T-helper 22 cell (primary cell): Measurements from ENCODE around the gene TRAF1.

Experiments
- DNase-seq: peaks from one replicate; pipeline ENCODE4 v3.0.0-alpha.2; 2020; ENCODE audit warnings: low read depth

Gene TRAF1

DNA sequence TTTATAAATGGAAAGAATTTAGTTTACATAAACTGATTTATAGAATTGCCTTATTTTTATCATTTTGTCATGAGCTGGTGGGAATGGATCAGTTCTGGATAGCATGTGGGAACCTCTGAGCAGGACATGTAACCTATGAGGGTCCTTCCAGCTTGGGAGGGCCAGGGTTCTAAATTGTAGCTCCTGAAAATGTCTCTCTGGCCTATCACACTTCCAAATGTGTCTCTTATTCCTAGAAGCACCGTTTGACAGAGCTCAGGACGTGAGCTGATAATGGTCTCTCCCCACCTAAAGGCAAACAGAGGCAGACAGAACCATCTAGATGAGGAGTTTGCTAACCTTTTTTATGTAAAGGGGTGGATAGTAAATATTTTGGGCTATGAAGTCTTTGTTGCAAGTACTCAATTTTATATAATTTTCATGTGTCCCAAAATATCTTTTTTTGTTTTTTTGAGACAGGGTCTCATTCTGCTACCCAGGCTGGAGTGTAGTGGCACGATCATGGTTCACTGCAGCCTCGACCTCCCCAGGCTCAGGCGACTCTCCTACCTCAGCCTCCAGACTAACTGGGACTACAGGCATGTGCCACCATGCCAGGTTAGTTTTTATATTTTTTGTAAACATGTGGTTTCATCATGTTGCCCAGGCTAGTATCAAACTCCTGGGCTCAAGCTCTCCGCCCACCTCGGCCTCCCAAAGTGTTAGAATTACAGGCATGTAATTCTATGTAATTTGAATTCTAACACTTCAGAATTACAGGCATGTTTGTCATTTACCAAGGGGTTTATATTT, 4.0 kb downstream of the TRAF1 start:
- DNase-seq = no peak

DNA sequence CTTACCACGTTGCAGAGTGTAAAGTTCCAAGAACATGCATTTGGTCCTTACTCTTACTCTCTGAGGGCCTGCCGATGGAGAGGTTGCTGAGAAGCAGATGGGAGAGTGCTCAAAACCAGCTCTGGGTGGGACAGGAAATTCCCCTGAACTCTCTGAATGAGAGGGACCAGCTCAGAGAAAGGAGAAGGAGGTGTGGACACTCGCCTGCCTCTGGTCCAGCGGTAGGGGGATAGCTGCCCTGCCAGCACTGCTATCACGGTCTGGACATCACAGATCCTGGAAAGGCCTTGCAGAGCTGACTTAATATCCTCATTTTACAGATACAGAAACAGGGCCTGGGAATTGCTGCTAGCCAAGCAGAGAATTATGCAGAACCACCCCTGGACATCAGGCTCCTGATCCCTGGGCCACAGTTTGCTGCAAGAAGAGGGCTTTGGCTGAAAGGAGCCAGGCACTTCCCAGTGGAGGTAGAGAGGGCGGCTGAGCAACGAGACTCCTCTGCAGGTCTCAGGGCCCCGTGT, 4.9 kb downstream of the TRAF1 start:
- DNase-seq = no peak

DNA sequence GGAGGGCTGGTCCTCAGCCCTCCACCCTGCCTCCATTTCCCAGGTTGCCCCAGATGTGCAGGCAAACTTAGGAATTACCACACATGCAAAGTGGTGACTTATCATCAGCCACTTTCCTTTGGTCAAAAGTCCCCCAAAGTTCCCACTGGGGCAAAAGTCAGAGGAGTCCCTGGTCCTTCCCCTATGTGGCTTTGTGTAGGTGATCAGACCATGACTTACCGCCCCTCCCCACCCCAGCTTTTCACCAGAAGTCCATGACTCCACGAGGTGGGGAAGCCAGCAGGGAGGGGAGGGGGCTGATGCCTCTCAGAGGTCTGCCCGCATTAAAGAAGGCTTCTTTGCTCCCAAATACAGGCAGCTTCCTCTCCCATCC, 5.8 kb downstream of the TRAF1 start:
- no peak for DNase-seq

DNA sequence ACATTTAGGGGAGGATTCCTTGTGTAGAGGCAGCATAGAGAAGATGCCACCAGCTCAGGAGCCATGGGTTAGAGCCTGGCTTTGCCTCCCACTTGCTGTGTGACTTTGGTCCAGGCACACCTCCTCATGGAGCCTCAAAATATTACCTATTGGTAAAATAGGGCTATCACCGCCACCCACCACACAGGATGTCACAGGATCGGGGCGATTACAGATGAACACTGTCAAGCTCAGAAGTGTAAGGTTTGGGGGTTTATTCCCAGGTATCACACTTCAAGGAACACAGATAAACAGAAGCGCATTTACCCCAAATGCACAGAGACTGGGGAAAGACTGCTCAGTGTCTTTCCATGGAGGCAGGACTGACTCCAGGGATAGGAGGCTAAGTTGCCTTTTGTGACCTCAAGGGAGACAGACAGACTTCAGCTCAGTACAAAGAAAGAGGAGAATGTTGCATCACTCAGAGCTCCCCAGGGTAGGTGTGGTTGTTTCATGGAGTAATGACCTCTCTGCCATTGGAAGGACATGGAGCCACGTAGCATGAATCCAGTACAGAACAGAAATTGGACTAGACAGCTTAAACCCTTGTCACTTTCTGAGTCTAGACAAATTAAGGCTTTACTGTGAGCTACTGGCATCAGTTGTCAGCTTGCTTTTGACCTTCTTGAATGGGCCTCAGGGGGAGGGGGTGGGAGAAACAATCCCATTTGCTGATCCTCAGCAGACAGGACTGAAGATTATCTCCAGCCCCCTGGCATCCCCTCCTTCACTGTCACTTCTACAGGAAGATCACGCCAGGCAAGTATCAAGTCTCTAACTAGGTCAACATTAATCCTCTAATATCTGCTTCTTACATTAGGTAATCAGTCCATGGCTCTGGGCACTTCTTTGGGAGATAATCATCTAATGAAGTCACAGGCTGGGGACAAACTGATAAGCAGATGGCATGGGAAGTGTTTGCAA, 6.5 kb downstream of the TRAF1 start:
- DNase-seq = no peak

DNA sequence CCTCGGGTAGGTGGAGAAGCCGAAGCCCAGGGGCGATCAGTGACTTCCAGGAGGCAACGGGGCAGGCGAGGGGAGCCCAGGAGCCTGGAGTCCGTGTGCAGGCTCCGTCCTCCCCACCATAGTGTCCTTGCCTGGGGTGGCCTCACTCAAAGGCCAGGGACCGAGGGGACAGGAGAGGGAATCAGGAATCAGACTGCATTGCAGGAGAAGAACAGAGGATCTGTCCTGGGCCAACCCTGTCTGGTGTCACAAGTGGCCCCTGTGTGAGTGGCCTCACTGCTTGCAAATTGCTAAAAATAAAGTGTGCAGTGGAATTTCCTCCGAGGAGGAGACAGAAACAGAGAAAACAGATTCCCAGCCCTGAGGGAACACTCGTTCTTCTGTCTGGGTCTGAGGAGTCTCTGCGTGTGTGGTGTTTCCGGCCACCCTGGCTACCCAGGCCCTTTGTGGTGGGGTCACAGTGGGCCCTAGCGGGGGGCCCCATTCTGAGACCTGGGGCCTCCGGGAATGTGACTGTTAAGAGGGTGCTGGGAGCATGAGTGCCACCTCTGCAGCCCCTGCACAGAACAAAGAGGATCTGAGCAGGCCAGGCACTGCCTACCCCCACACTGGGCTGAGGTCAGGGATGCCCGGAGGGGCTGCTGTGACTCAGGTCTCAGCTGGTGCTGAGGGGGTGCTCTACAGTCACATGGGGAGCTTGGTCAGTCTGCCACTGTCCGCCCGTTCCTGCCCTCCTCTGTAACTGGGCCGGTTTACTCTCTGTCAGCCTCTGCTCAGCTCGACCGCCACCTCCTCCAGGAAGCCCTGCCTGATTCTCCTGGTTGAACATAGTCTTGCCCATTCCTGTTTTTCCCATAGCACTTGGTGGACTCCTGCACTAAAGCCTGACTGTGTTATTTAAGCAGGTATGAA, 7.4 kb downstream of the TRAF1 start:
- no peak for DNase-seq

DNA sequence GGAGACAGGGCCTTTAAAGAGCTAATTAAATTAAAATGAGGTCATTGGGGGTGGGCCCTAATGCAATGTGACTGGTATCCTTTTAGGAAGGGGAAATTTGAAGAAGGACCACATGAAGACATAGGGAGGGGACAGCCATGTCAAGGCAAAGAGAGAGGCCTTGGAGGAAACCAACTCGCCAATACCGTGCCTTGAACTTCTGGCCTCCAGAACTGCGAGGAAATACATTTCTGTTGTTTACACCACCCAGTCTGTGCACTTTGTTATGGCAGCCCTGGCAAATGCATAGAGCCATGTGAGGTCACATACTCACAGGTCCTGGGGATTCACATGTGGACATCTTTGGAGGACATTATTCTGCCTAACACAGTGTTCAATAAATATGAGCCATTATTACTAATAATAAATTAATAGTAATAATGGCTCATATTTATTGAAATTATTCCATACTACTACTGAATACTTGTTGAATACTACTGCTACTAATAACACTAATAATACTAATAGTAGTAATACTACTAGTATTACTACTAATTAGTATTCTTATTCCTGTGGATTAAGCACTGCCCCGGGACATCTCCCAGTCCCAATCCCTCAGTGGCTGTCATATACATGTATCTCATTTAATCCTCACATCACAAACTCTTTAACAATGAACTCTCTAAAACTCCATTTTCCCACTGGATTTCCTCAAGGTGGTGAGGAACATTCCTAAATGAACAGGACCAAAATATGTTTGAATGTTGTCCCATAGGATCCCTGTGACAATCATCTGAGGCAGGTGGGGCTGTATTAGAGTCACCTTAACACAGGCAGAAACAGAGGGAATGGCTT, 8.4 kb downstream of the TRAF1 start:
- DNase-seq = no peak

DNA sequence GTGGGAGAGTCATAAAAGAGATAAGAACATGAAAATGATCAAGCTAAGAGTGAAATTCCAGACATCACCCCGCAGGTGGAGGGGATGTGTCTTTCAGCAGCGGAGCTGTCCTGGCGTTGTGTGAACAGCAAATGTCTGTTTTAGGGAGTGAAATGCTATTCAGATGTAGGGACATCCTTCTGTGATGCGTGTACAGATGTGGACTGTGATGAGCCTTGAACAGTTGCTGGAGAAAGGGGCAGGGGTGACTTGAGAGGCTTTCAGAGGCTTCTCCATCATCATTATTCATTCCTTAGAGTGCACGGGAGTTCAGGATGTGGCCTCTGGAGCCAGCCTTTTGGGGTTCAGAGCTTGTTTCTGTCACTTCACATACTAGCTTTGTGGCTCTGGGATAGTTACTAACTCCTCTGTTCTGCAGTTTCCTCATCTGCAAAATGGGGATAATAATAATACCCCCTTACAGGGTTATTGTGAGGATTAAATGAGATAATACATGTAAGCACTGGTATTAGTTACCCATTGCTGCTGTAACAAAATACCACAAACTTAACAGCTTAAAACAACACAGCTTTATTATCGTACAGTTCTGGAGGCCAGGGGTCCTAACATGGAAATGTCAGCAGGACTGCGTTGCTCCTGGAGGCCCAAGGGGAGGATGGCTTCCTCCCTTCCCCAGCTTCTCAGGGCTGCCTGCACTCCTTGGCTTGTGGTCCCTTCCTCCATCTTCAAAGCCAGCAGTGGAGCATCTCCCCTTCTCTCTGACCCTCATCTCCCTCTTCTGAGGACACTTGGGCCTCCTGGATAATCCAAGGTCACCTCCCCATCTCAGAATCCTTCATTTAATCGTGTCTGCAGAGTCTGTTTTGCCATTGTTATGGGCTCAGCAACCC, 9.4 kb downstream of the TRAF1 start:
- no peak for DNase-seq

DNA sequence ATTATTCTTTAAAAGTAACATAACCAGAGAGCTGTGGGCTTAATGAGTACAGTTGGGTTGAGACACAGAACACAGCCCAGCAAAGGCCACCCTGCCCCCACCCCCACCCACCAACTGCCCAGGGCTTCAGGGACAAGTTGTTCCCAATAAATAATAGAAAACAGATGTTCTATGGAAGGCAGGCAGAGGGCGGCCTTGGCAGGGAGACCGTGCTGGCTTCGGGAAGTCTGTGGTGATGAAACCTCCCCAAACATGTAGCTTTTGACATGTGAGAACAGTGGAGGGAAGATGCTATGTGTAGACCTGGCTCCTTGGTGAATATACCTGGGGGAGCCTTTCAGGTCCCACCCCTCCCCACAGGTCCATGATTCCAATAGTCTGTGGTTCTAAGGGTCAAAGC, 10.0 kb downstream of the TRAF1 start:
- DNase-seq = no peak

DNA sequence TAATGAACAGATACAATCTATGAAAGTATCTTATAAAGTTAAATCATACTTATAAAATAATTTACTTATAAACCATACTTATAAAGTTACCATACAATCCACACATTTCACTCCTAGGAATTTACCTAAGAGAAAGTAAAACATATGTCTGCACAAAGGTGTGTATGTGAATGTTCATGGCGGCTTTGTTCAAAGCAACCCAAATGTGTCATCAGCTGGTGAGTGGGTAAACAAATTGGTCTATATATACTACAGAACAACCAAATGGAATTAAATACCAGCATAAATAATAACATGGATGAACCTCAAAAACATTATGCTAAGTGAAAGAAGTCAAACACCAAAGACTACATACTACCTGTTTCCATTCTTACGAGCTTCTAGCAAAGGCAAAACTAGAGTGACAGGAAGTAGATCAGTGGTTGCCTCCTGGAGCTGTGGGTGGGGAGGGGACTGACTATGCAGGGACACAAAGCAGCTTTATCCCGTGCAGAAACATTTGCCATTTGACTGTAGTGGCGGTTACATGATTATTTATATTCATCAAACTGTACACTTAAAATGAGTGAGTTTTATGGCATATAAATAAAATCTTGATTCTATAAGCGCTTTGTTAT, 10.6 kb downstream of the TRAF1 start:
- no peak for DNase-seq

DNA sequence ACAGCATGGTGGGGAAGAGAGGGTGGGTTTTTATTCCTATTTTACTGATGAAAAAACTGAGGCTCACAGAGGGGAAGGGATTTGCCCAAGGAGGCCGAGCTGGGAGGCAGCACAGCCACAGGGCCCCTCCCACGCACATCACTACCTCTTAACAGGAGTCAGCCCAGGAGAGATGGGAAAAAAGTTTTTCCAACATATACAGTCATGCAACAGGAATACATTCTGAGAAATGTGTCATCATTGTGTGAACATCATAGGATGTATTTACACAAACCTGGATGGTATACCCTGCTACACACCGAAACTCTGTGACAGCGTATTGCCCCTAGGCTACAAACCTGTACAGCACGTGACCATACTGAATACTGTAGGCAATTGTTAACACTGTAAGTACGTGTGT, 11.6 kb downstream of the TRAF1 start:
- DNase-seq = no peak

DNA sequence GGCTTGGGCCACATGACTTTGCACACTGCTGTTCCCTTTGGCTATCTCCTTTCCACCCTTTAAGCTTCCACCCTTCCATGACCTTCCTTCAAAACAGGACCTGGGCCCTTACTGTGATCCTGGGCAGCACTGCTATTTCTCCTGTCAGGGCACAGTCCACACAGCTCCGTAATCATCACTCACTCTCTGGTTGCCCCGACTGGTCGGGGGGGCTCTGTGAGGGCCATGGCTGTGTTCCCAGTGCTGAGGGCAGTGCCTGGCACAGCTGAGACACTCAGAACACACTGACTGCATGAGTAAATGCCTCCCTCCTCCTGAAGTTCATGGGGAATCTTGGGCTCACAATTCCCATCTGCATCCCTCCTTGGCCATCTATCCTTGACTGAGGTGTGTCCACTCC, 12.2 kb downstream of the TRAF1 start:
- DNase-seq = no peak

DNA sequence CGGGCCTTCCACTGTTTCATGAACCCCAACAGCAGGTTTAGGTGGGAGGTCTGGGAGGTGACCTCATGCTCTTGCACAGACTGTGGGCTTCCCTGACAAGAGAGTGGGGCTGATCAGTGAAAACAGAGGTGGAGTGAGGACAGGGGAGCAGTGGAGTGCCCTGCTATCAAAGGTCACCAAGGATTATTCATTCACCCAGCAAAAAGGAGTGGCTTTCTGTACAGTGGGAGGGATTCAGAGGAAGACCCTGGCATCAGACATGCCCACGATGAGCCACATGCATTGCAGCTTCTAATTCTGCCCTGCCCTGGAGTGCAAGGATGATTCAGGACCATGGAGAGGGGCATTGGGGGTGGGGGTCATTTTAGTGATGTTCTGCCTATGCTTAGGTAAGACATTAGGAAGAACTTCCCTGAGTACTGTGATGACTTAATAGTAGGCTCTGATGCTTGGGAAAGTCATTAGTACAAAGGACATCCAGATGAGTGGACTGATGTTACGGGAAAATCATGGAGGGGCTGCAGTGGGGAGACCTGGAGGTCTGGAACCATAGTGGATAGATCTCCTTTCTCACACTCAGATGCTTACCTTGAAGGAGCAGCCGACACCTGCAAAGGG, 12.8 kb downstream of the TRAF1 start:
- no peak for DNase-seq

DNA sequence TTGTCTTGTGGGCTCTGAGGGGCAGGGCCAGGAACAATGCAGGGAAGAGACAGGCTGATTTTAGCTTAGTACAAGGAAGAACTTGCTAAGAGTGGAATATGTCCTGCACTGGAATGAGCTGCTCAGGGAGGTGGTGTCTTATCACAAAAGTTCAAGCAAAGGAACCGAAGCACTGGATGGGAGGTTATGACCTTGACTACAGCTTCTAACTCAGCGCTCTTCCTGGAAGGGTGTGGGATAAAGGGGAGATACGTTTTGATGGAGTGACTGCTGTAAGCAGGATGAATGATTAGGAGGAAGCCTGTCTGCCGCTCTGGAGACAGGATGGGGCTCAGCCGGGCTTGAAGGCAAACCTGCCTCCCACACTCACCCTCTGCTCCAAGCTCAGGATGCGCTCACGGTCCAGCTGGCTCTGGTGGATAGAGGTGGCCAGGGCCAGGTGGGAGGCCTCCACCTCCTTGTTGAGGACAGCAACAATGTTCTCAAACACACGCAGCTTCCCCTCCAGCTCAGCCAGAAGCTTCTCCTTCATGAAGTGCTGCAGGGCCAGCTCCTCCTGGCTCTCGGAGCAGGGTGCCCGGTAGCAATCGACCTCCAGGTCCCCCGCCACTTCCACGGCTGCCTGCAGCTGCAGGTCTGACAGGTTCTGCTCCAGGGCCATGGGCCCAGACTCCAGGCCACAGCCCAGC, 13.5 kb downstream of the TRAF1 start:
- DNase-seq = no peak

DNA sequence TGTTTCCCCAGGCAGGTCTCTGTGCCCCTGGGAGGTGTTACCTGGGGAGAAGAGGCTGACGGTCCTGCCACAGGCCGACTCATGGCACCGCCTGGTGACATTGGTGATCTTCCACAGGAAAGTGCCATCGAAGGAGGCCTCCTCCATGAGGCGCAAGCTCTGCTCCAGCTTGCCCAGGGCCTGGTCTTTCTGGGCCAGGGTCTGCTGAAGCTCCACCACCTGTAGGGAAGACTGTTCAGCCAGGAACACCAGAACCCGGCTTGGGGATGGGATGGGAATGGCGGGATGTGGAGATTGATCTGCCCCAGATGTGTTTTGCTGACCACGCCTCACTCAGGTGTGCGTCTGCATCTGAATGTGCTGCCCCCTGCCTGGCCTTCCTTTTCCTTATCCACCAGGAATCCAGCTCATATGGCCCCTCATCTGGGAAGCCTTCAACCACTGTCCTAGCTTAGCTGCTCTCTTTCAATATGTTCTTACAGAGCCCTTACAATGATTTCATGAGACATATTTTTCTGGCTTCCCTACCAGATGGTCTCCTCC, 15.2 kb downstream of the TRAF1 start:
- DNase-seq = no peak

DNA sequence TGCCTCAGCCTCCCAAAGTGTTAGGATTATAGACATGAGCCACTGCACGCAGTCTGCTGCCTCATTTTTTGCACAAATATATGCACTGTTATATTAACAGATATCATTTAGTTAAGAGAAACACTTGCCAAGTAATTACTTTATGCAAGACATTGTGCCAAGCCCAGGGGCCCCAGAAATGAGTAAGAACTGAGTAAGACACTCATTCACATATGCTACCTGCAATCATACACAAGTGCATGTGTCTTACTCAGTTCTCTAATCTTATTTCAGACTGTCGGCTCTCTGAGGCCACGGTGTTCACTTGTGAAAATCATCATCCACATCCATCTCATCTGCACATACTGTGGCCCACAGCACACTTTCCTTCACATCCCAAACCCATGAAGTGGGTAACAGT, 16.0 kb downstream of the TRAF1 start:
- no peak for DNase-seq

DNA sequence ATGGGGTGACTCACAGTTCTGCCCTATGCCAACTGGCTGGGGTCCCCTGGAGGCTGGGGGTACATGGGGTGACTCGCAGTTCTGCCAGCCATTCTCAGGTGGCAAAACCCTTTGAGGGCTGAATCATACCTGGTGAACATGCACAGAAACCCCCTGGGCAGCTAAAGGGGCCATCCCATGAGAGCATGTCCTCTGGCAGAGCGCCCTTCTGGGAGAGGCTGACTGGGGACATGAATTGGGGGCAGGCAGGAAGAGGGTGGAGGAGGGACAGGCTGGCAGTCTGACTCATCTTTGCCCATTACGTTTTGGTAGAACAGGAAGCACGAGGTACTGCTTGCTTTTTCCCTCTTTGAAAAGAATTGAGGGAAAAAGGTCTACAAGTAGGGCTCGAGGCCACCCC, 16.7 kb downstream of the TRAF1 start:
- peak; percentile 77 for DNase-seq

DNA sequence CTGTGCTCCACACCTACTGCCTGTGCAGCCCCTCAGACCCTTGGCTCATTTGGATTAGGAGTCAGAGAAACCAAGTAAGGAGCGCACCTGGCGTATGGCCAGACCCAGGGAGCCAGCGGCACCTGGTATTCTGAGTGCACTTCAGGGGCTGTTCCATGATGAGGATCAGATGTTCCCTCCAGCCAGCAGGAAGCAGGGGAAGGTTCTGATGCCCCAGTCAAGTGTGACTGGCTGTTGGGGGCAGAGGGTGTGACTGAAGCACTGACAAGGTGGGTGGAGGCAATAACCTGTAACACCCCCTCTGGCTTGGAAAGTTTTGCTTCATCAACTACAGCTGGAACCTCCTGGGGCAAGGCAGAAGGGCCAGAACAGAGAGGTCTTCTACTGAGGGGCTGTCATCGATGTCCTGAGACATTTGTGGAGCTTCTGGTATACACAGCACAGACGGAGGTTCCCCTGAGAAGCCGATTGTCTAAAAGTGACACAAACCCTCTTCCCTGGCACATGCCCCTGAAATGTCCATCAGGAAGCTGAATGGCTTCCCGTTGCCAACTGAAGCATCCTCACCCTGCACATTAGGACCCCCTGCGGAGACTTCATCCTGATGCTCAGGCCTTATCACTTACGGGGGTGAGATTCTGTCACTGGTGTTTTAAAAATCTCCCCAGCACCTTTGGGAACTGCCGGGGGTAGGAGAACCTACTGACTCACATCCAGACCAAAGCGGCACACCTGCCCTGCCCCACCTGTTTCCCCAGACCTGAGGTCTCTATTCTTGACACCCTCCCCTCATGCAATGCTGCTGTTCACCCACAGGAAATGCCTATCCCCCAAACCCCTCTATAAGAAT, 21.1 kb downstream of the TRAF1 start:
- no peak for DNase-seq
